ENCODE measurements around the gene NOTCH1.

NOTCH1 gene

DNA sequence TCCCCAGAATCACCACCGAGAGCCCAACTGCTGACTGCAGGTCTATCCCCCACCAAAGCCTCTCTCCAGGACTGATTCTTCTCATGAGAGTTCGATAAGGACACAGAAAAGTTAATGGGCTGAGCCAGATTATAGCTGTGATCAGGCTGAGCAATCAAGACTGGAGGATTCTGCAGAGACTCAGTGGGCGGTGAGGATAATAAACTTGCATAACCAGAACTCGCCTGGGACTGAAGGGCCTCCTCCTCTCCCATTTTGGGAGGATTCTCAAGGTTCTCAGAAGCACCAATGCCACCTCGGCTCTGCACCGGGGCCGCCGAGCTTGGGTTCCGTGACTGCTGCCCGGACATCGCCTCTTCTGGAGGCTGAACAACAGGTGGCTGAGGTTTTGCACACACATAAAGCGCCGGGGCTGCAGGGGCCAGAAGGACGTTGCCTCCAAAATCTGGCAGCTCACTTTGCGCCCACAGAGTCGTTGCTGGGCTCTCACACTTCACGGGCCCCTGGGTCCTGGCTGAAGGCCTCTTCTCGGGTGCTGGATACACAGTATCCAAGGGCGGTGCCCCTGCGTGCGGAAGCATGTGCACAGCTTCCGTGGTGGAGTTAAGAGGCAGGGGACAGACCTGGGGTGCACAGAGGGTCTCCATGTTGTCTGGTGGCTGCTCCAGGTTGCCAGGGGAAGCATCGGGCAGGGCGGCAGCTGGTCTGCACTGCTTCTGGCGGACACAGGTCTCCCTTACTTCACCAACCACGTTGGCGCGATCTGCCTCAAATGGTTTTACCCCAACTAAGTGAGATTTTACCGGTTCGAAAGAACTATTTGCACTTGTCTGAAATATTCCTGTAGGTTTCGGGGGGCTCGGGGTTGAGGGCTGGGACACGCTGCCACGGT, 70.6 kb downstream of the NOTCH1 start:
- TF ChIP-seq CSDC2 (CRISPR knock-in tag; IDR thresholded peaks at IDR 0.05) (no peak), RARB (CRISPR knock-in tag; IDR thresholded peaks at IDR 0.05) (no peak), GLIS3 (CRISPR knock-in tag; IDR thresholded peaks at IDR 0.05) (no peak), ARNTL (CRISPR knock-in tag; IDR thresholded peaks at IDR 0.05; ENCODE audit: borderline replicate concordance, low read depth) (no peak)
- TF ChIP-seq, protein P1, sequence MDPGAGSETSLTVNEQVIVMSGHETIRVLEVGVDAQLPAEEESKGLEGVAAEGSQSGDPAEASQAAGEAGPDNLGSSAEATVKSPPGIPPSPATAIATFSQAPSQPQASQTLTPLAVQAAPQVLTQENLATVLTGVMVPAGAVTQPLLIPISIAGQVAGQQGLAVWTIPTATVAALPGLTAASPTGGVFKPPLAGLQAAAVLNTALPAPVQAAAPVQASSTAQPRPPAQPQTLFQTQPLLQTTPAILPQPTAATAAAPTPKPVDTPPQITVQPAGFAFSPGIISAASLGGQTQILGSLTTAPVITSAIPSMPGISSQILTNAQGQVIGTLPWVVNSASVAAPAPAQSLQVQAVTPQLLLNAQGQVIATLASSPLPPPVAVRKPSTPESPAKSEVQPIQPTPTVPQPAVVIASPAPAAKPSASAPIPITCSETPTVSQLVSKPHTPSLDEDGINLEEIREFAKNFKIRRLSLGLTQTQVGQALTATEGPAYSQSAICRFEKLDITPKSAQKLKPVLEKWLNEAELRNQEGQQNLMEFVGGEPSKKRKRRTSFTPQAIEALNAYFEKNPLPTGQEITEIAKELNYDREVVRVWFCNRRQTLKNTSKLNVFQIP (CRISPR knock-in tag; IDR thresholded peaks at IDR 0.05; ENCODE audit: borderline replicate concordance, low read depth) = no peak
- no peak for ATAC-seq

GRCh38 chr9:136474021-136474640, 71.7 kb downstream of the NOTCH1 start:
- no peak for ATAC-seq

GRCh38 chr9:136473354-136473721, 72.5 kb downstream of the NOTCH1 start:
- ATAC-seq = no peak
- TF ChIP-seq CSRNP3 (CRISPR knock-in tag; IDR thresholded peaks at IDR 0.05) = no peak

More at GRCh38 chr9:136474021-136474640, 71.7 kb downstream of the NOTCH1 start:
- no peak for TF ChIP-seq ARNTL (CRISPR knock-in tag; IDR thresholded peaks at IDR 0.05; ENCODE audit: borderline replicate concordance, low read depth)
- TF ChIP-seq TOX (CRISPR knock-in tag; IDR thresholded peaks at IDR 0.05; ENCODE audit: borderline replicate concordance) = no peak
- TF ChIP-seq ESRRG (CRISPR knock-in tag; IDR thresholded peaks at IDR 0.05) = no peak
- no peak for TF ChIP-seq CSDC2 (CRISPR knock-in tag; IDR thresholded peaks at IDR 0.05)
- TF ChIP-seq PPARA (CRISPR knock-in tag; IDR thresholded peaks at IDR 0.05; ENCODE audit: borderline replicate concordance) = no peak

GRCh38 chr9:136472640-136473353, 73.1 kb downstream of the NOTCH1 start:
- no peak for TF ChIP-seq RARB (CRISPR knock-in tag; IDR thresholded peaks at IDR 0.05)
- TF ChIP-seq, protein P1 (CRISPR knock-in tag; IDR thresholded peaks at IDR 0.05; ENCODE audit: borderline replicate concordance, low read depth) = no peak
- no peak for TF ChIP-seq ZNF8 (CRISPR knock-in tag; IDR thresholded peaks at IDR 0.05)
- no peak for TF ChIP-seq ZNF70 (CRISPR knock-in tag; IDR thresholded peaks at IDR 0.05)
- no peak for TF ChIP-seq TOX (CRISPR knock-in tag; IDR thresholded peaks at IDR 0.05; ENCODE audit: borderline replicate concordance)
- no peak for TF ChIP-seq GLIS3 (CRISPR knock-in tag; IDR thresholded peaks at IDR 0.05)
- TF ChIP-seq ZNF565 (CRISPR knock-in tag; conservative IDR thresholded peaks at IDR 0.05; ENCODE audit: low read depth) = no peak
- TF ChIP-seq ZC3H10 (CRISPR knock-in tag; IDR thresholded peaks at IDR 0.05) = no peak
- no peak for TF ChIP-seq CREB5 (CRISPR knock-in tag; IDR thresholded peaks at IDR 0.05; ENCODE audit: low read depth)
- TF ChIP-seq TCF4 (CRISPR knock-in tag; IDR thresholded peaks at IDR 0.05; ENCODE audit: borderline replicate concordance) = no peak
- TF ChIP-seq ISL1 (CRISPR knock-in tag; IDR thresholded peaks at IDR 0.05) = no peak
- TF ChIP-seq PPARA (CRISPR knock-in tag; IDR thresholded peaks at IDR 0.05; ENCODE audit: borderline replicate concordance) = no peak
- TF ChIP-seq ZFP3 (CRISPR knock-in tag; IDR thresholded peaks at IDR 0.05) = no peak
- TF ChIP-seq PATZ1 (CRISPR knock-in tag; IDR thresholded peaks at IDR 0.05; ENCODE audit: borderline replicate concordance) = no peak
- no peak for TF ChIP-seq BACH2 (CRISPR knock-in tag; IDR thresholded peaks at IDR 0.05; ENCODE audit: borderline replicate concordance)
- TF ChIP-seq OSR1 (CRISPR knock-in tag; IDR thresholded peaks at IDR 0.05) = no peak

More at GRCh38 chr9:136472640-136473353, 73.1 kb downstream of the NOTCH1 start:
- no peak for ATAC-seq

Measured in SK-N-SH treated with all-trans-retinoic acid at 6 μM for 48 hours (cell line).